SK-N-MC (cell line): Measurements from ENCODE around the gene PODN.

Source experiments
- DNase-seq: peaks from one replicate; pipeline ENCODE4 v3.0.0-alpha.2; 2011; ENCODE audit warnings: low read depth, low spot score
- H3K27ac ChIP-seq: fragments of 200-600 bp; sonication (generic); 2 replicates; pipeline ENCODE4 v1.5.1; 2016; ENCODE audit warnings: mixed run types
- H3K36me3 ChIP-seq: fragments of 200-600 bp; sonication (generic); 2 replicates; pipeline ENCODE4 v1.6.1; 2017; ENCODE audit warnings: antibody characterized with exemption, low read length, mixed read lengths; ENCODE audit not compliant: insufficient read depth
- H3K4me3 ChIP-seq: fragments of 200-600 bp; sonication (generic); 2 replicates; pipeline ENCODE4 v1.5.1; 2016
- H3K9ac ChIP-seq: fragments of 200-600 bp; sonication (generic); 2 replicates; pipeline ENCODE4 v1.8.0; 2017; ENCODE audit warnings: mixed run types, mixed read lengths; ENCODE audit not compliant: insufficient read length
- H3K9me3 ChIP-seq: fragments of 200-600 bp; sonication (generic); 2 replicates; pipeline ENCODE4 v1.6.1; 2017; ENCODE audit warnings: low read depth, mild to moderate bottlenecking, antibody characterized with exemption, low read length, moderate library complexity, mixed read lengths
- EZH2 ChIP-seq: fragments of 200-600 bp; sonication (generic); IDR thresholded peaks from one replicate; pipeline ENCODE4 v1.6.1; 2017; ENCODE audit warnings: antibody characterized with exemption
- FOXP2 ChIP-seq: optimal IDR thresholded peaks from 2 replicates; pipeline ENCODE3; 2011; ENCODE audit warnings: mild to moderate bottlenecking, moderate library complexity; ENCODE audit not compliant: insufficient read depth; ENCODE audit errors: extremely low read length, control extremely low read depth
- POLR2AphosphoS5 ChIP-seq: IDR thresholded peaks from 2 replicates; pipeline ENCODE4 v1.6.1; 2012; ENCODE audit warnings: mild to moderate bottlenecking, low read depth, low read length, borderline replicate concordance

Gene PODN

GRCh38 chr1:53046930-53047329 lies 15.1 kb upstream of the PODN start:
- no peak overlapping the region for H3K4me3 ChIP-seq
- no peak for TF ChIP-seq EZH2
- TF ChIP-seq POLR2AphosphoS5, result no peak
- no peak for TF ChIP-seq FOXP2
- no peaks in the 10 kb centered on the region for H3K9me3 ChIP-seq
- peaks cover 9% of the 10 kb centered on the region; the same call in 1 of the 2 replicates for H3K36me3 ChIP-seq
- H3K9ac ChIP-seq, result no peak overlapping the region
- H3K27ac ChIP-seq, result no peak overlapping the region
- DNase-seq, result no peak

GRCh38 chr1:53047737-53048736 lies 14.0 kb upstream of the PODN start:
- no peak for DNase-seq
- no peak overlapping the region for H3K27ac ChIP-seq
- TF ChIP-seq FOXP2, result no peak
- TF ChIP-seq POLR2AphosphoS5, result no peak
- no peak for TF ChIP-seq EZH2
- no peak overlapping the region for H3K9ac ChIP-seq
- H3K4me3 ChIP-seq, result no peak overlapping the region
- no peaks in the 10 kb centered on the region for H3K9me3 ChIP-seq
- H3K36me3 ChIP-seq, result peaks cover 12% of the 10 kb centered on the region

DNA sequence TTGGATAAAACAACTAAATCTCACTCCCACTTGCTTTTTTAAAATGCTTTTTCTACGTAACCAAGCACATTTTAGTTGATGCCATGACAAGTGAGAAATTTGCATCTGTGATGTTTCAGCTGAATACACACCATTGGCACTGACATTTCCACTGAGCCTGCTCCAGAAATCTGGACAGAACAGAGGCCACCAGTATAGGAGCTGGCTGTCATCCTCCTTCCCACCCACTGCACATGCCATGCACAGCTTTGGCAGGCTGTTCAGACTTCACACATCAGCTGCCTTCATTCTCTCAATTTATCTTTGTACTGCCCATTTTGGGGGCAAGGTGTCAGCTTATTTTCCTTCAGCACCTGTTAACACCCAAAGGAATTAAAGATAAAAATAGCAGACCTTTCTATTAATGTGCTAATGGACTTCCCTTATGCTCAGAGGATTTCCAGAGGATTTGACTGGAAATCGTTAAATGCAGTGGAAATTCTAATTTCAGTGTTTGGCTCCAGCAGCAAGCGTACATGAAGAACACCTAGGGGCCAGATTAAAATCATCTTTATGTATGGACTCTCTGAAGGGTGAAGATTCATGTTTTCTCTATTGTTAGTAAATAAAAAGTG lies 12.9 kb upstream of the PODN start:
- Histone ChIP-seq H3K9ac (no peak overlapping the region), H3K4me3 (no peak overlapping the region), H3K9me3 (no peaks in the 10 kb centered on the region), H3K36me3 (peaks cover 16% of the 10 kb centered on the region), H3K27ac (no peak overlapping the region)
- TF ChIP-seq FOXP2, result no peak
- no peak for TF ChIP-seq EZH2
- TF ChIP-seq POLR2AphosphoS5, result no peak
- DNase-seq, result no peak

DNA sequence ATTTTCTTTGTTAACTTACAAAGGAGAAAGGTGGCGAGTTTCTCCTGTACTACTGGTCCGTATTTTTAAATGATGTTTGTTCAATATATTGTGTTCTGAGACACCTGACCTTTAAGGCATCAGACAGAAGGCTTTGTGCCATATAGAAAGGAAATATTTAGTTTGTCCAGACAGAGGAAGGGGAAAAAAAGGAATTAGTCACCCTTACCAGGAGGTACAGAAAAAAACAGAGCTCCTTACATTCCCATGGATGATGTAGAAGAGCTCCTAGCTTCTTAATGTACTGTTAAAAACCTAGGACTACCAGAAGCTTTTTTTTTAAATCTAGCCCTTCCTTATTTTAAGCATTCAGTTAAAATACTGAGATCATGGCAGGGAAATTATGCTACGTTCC lies 12.4 kb upstream of the PODN start:
- no peak overlapping the region for H3K9ac ChIP-seq
- TF ChIP-seq EZH2, result no peak
- TF ChIP-seq POLR2AphosphoS5, result no peak
- TF ChIP-seq FOXP2, result no peak

GRCh38 chr1:53050310-53050709 lies 11.7 kb upstream of the PODN start:
- no peak overlapping the region for H3K9ac ChIP-seq
- no peak overlapping the region for H3K27ac ChIP-seq
- H3K36me3 ChIP-seq, result peaks cover 16% of the 10 kb centered on the region
- no peak overlapping the region for H3K4me3 ChIP-seq
- TF ChIP-seq FOXP2 (no peak), POLR2AphosphoS5 (no peak), EZH2 (no peak)
- H3K9me3 ChIP-seq, result no peaks in the 10 kb centered on the region
- no peak for DNase-seq

More for the DNA sequence above, 12.4 kb upstream of the PODN start:
- Histone ChIP-seq H3K9me3 (no peaks in the 10 kb centered on the region), H3K27ac (no peak overlapping the region), H3K36me3 (peaks cover 16% of the 10 kb centered on the region), H3K4me3 (no peak overlapping the region)
- no peak for DNase-seq

GRCh38 chr1:53051676-53052075 lies 10.3 kb upstream of the PODN start:
- DNase-seq, result no peak
- peaks cover 16% of the 10 kb centered on the region for H3K36me3 ChIP-seq
- no peak overlapping the region for H3K9ac ChIP-seq
- no peak overlapping the region for H3K4me3 ChIP-seq
- H3K27ac ChIP-seq, result no peak overlapping the region
- no peak for TF ChIP-seq FOXP2
- no peak for TF ChIP-seq POLR2AphosphoS5
- TF ChIP-seq EZH2, result no peak
- H3K9me3 ChIP-seq, result no peaks in the 10 kb centered on the region

- Histone ChIP-seq H3K36me3 (peaks cover 7% of the 10 kb centered on the region; the same call in 1 of the 2 replicates), H3K9me3 (no peaks in the 10 kb centered on the region), H3K4me3 (no peak overlapping the region), H3K27ac (no peak overlapping the region), H3K9ac (no peak overlapping the region)
- peak; percentile 73 for DNase-seq
- no peak for TF ChIP-seq EZH2
- TF ChIP-seq FOXP2, result no peak
- peak; percentile 75; the same call in 1 of the 2 replicates for TF ChIP-seq POLR2AphosphoS5
These were observed 4.9 kb upstream of the PODN start for GRCh38 chr1:53057127-53057526.

DNA sequence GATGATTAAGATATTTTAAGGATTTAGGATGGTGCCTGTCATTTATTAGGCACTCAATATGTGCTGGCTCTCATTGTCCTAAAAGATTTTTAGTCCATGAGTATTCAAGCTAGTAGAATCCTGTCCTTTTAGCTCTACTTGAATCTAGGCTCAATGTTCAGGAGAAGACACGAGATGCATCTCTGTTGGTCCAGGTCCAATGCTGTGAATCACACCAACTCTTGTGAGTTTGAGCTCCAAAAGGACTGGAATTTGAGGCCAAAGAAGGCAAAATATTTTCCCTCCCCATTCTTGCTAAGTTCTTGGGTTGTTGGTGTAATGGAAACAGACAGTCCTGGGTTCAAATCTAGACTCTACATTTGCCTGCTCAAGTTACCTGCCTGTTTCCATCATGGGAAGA lies 1.4 kb upstream of the PODN start:
- H3K4me3 ChIP-seq, result no peak overlapping the region
- DNase-seq, result no peak
- no peak overlapping the region for H3K9ac ChIP-seq

More for the DNA sequence above, 1.4 kb upstream of the PODN start:
- Histone ChIP-seq H3K36me3 (no peaks in the 10 kb centered on the region), H3K9me3 (no peaks in the 10 kb centered on the region), H3K27ac (no peak overlapping the region)
- no peak for TF ChIP-seq POLR2AphosphoS5
- TF ChIP-seq FOXP2, result no peak
- TF ChIP-seq EZH2, result no peak
